Hematopoietic multipotent progenitor cell treated with erythropoietin and hydrocortisone succinate and interleukin-3 and kit ligand, for 8 days (in vitro differentiated cells): Measurements from ENCODE around the gene PLCB1.
"Not testable (repeated sequence)": the region's sequence is repeated elsewhere in the genome, so short reads cannot be mapped to it uniquely, and the experiment has no call there.

Source experiments
- DNase-seq: peaks from one replicate; pipeline ENCODE4 v3.0.0-alpha.2; 2015

The PLCB1 gene

DNA sequence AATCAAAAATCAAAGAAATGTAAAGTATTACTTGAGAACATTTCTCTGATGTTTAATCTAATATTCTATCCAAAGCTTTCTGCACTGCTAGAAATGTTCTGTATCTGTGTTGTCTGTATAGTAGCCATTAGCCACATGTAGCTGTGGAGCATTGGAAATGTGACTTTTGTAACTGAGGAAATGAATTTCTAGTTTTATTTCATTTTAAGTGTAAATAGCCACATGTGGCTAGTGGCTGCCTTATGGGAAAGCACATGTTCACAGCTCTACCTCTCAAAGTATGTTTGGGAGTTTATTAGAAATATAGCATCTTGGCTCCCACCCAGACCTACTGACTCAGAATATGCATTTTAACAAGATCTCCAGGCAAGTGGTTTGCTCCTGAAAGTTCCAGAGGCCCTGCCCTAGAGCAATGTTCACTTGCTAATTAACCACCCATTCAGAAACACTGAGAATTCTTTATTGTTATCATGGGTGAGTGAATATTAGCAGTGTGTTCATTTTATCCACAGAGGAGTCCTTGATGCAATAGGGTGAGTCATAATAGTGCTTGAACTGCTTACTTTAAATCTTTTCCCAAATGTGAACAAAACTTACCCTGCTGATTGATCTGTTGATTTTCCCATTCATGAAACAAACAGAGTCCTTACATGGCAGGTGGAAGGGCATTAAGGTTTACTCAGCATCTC is 282.7 kb downstream of the PLCB1 start:
- no peak for DNase-seq

GRCh38 chr20:8421981-8422380 is 289.9 kb downstream of the PLCB1 start:
- no peak for DNase-seq

DNA sequence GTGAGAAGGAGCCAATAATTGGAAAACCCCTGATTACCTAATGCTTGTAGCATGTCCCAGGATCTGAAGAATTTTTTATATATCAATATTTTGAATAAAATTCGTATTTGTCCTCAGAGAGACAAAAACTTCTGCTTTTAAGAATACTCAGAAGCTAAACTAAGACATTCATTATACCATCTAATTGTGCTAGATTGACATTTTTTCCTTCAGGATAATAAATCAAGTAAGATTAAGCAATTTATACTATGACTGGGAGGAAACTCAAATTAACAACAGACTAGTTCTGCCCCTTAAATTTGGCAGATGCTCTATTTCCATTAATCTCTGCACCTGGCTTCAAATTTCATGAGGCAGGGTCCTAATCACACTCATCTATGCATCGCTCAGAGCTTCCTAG is 291.4 kb downstream of the PLCB1 start:
- DNase-seq: no peak

- no peak for DNase-seq
Observed at GRCh38 chr20:8424010-8424409, 291.9 kb downstream of the PLCB1 start.

DNA sequence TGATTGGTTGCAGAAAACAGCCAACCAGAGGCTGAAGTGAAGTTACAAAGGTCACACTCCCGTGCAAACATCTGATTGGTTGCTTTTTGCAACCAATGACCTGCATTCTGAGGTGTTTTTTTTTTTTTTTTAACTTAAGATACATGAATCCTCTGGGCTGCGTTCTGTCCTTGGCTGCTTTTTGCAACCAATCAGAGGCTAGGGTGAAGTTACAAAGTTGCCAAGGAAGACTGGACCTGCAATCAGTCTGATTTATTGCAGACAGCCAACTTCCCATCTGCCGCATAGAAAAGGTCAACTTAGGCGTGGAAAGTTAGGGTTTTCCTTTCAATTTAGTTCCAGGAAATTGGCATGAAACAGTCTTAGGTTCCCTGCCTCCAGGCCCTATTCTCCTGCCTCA is 292.9 kb downstream of the PLCB1 start:
- no peak for DNase-seq

DNA sequence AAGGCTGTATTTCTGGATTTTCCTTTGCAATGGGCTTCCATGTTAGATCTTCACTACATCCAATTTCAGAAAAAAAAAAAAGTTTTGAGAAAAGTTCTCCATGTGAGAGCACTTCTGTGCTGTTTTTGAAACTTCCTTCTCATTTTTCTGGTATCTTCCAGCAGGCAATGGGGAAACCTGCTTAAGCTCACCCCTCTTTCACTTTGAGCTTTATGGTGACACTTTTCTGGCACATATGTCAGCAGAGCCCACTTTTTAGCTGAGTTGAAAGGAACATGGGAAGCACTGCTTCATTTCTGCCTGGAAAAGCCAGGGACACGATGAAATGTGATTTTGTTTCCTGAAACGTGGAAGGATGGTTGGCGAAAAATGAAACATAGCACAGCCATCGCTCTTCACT is 293.7 kb downstream of the PLCB1 start:
- no peak for DNase-seq

GRCh38 chr20:8427419-8428040 is 295.5 kb downstream of the PLCB1 start:
- DNase-seq: peak; percentile 19

DNA sequence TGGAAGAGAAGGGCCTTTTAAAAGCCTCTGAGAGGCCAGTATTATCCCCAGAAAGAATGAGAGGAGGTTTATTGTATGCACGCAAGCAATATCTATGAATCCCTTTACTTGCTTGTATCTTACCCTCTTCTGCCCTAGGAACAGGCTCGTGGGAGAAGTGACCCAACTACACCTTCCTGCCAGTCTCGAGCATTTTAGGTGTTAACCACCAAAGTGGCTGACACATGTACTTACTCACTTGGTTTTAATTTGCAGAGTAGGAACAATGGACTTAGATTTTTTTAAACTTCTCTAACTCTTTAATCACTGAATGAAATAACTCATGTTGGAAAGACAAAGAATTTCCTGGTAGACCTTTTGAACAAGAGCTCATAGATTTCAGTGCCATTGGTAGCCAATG is 296.9 kb downstream of the PLCB1 start:
- DNase-seq: no peak

GRCh38 chr20:8431538-8432434 is 299.7 kb downstream of the PLCB1 start:
- DNase-seq: no peak

- no peak for DNase-seq
Observed at GRCh38 chr20:8432435-8433148, 300.5 kb downstream of the PLCB1 start.

- no peak for DNase-seq
Observed at GRCh38 chr20:8433291-8433690, 301.2 kb downstream of the PLCB1 start.

GRCh38 chr20:8434326-8434876 is 302.3 kb downstream of the PLCB1 start:
- no peak for DNase-seq

DNA sequence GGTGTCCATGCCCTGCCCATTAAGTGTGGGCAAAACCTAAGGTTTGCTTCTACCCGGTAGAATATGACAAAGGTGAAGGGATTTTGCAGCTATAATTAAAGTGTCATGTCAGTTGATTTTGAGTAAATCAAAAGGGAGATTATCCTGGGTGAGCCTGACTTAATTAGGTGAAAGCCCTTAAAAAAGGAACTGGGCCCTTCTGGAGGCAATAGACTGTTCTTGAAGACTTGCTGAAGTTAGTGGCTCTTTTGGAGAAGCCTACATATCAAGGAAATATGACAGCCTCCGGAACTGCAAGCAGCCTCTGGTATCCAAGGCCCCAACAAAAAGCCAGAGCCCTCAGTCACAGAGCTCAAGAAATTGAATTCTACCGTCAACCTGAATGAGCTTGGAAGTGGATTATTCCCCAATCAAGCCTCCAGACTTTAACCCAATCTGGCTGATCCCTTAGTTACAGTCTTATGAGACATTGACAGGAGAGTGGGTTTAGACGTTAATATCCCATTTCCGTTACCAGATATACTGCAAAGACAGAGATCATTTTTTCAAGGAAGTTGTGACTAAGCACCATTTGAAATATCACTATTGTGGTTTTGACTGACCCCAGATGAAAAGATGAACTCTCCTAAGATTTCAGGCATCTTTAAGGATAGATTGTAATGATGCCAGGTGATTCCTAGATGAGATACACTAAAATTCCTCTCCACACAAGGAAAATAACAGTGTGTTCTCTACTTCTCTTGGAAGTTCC is 303.4 kb downstream of the PLCB1 start:
- DNase-seq: no peak

- not testable (repeated sequence) for DNase-seq
Observed at GRCh38 chr20:8436938-8437337, 304.9 kb downstream of the PLCB1 start.

GRCh38 chr20:8438748-8439147 is 306.7 kb downstream of the PLCB1 start:
- no peak for DNase-seq

- no peak for DNase-seq
Observed at GRCh38 chr20:8443464-8444072, 311.5 kb downstream of the PLCB1 start.

DNA sequence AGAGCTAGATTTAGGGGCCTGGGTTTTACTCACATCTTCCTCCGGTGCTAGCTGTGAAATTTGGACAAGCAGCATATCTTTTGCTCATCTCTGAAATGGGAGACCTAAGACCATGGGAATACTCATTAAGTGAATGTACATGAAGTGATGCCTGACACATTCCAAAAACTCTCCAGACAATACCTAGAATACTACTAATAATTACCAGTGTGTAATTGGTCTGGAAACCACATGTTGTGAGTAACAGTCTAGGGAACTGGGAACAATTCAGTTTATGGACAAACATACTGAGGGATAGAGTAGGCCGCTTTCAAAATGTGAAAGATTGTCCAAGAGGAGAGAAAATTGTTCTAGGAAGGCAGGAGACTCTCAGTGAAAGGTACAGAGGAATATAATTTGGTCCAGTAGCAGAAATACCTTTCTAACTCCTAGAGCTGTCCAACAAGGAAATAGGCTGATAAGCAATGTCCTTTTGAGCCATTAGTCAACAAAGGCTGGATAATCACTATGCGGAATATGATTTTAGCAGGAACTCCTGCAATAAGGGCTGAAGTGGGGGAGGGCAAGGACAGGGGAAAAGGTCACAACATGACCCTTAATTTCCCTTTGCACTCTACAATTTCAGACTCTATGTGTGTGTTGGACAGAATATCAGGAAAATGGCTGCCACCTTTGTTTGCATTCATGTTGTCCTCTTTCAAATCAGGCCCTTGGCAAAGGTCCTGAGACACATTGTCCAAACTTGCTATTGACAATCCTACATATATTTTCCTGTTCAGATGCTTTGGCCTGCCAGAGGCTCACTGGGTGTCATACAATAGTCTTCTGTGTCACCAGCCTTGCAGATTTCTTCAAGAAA is 315.4 kb downstream of the PLCB1 start:
- DNase-seq: no peak

- DNase-seq: no peak
Observed at GRCh38 chr20:8449123-8449522, 317.1 kb downstream of the PLCB1 start.

DNA sequence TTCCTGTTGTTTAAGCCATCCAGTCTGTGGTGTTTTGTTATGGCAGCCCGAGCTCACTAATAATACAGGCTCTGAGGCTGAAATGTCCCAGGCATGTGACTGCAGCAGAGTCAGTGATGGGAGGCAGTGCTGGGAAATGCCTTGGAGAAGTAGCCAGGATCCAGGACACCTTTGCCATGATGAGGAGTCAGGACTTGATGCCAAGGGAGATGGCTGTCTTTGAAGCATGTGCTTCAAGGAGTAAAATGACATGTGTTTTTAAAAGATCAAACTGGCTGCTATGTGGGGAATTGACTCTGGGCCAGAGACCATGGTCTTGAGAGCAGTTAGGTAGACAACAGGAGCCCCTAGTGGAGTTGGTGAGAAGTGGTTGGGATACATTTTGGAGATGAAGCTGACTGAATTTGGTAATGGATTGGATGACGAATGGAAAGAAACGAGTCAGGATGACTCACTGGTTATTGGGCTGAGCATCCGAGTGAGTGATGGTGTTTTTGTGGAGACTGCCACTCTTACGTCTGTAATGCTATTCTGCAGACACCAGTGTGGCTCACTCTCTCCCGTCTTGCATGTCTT is 322.2 kb downstream of the PLCB1 start:
- DNase-seq: peak; percentile 21

- DNase-seq: no peak
Observed at GRCh38 chr20:8456765-8457164, 324.7 kb downstream of the PLCB1 start.
